ENCODE data around the gene GPBP1L1. TPM values are rescaled to one million over a fixed set of nuclear protein-coding genes. Genes with fewer than 3 reads are reported as not detected.
"Not testable (repeated sequence)": the region's sequence is repeated elsewhere in the genome, so short reads cannot be mapped to it uniquely, and the experiment has no call there.

GPBP1L1 gene
- total RNA-seq, 3 donors from 2014 or later, result 167 to 246 (median 179) TPM

GRCh38 chr1:45677751-45678245 is 8.5 kb downstream of the GPBP1L1 start:
- intact Hi-C loops (cut with DNase I, micrococcal nuclease), result no loop called here
- no peak for DNase-seq
- Histone ChIP-seq H3K4me1 (ENCODE audit: low read depth) (peaks cover 70% of the 10 kb centered on the region), H3K9me3 (no peaks in the 10 kb centered on the region), H3K4me3 (no peak overlapping the region), H3K36me3 (ENCODE audit: low read depth) (no peaks in the 10 kb centered on the region)
- no peak for TF ChIP-seq CTCF (IDR thresholded peaks at IDR 0.05)
- no peak for ATAC-seq

- DNase-seq; ATAC-seq; intact Hi-C loops (cut with DNase I, micrococcal nuclease); H3K4me3 ChIP-seq; H3K36me3 ChIP-seq (ENCODE audit: low read depth); H3K9me3 ChIP-seq: not testable (repeated sequence)
- peaks cover 59% of the 10 kb centered on the region for H3K4me1 ChIP-seq (ENCODE audit: low read depth)
Measured at GRCh38 chr1:45676553-45676952, 9.8 kb downstream of the GPBP1L1 start.

- no peak for TF ChIP-seq CTCF (IDR thresholded peaks at IDR 0.05)
- Histone ChIP-seq H3K36me3 (ENCODE audit: low read depth) (no peaks in the 10 kb centered on the region), H3K9me3 (no peaks in the 10 kb centered on the region), H3K4me1 (ENCODE audit: low read depth) (peaks cover 45% of the 10 kb centered on the region), H3K4me3 (no peak overlapping the region)
- DNase-seq (no peak), ATAC-seq (peak; percentile 88)
- intact Hi-C loops (cut with DNase I, micrococcal nuclease), result no loop called here
Measured at GRCh38 chr1:45674478-45674877, 11.9 kb downstream of the GPBP1L1 start.

GRCh38 chr1:45673956-45674355 is 12.4 kb downstream of the GPBP1L1 start:
- ATAC-seq (no peak), DNase-seq (no peak)
- Histone ChIP-seq H3K4me1 (ENCODE audit: low read depth) (peaks cover 45% of the 10 kb centered on the region), H3K36me3 (ENCODE audit: low read depth) (no peaks in the 10 kb centered on the region), H3K9me3 (no peaks in the 10 kb centered on the region), H3K4me3 (no peak overlapping the region)
- no peak for TF ChIP-seq CTCF (IDR thresholded peaks at IDR 0.05)
- intact Hi-C loops (cut with DNase I, micrococcal nuclease), result no loop called here

GRCh38 chr1:45669859-45670655 is 16.3 kb downstream of the GPBP1L1 start:
- intact Hi-C loops (cut with DNase I, micrococcal nuclease), result no loop called here
- ATAC-seq (no peak), DNase-seq (no peak)
- no peak for TF ChIP-seq CTCF (IDR thresholded peaks at IDR 0.05)
- no peak overlapping the region for H3K4me3 ChIP-seq
- no peaks in the 10 kb centered on the region for H3K9me3 ChIP-seq
- H3K36me3 ChIP-seq (ENCODE audit: low read depth), result no peaks in the 10 kb centered on the region
- H3K4me1 ChIP-seq (ENCODE audit: low read depth), result peaks cover 33% of the 10 kb centered on the region

- no peak for ATAC-seq
Measured at GRCh38 chr1:45669379-45669778, 17.0 kb downstream of the GPBP1L1 start.

More at GRCh38 chr1:45669379-45669778, 17.0 kb downstream of the GPBP1L1 start:
- no peak for TF ChIP-seq CTCF (IDR thresholded peaks at IDR 0.05)
- Histone ChIP-seq H3K4me3 (no peak overlapping the region), H3K4me1 (ENCODE audit: low read depth) (peaks cover 33% of the 10 kb centered on the region), H3K36me3 (ENCODE audit: low read depth) (no peaks in the 10 kb centered on the region), H3K9me3 (no peaks in the 10 kb centered on the region)
- DNase-seq, result no peak
- intact Hi-C loops (cut with DNase I, micrococcal nuclease), result no loop called here

Measured in mucosa of descending colon (tissue), 3 donors.